Sigmoid colon (tissue), 7 donors: ENCODE measurements around the gene SLC17A8. TPM values are rescaled to one million over a fixed set of nuclear protein-coding genes. Genes with fewer than 3 reads are reported as not detected.

Experiments
- DNase-seq: peaks from one replicate; pipeline ENCODE4 v3.0.0-alpha.2; 2019
- H3K27ac ChIP-seq, 4 donors: fragments of 200-600 bp; sonication (generic); one replicate each; pipeline ENCODE4 v1.5.1; 2016 to 2019; ENCODE audit warnings: mild to moderate bottlenecking in 1 of 4
- H3K27me3 ChIP-seq, 3 donors: fragments of 200-600 bp; sonication (generic); one replicate each; pipeline ENCODE4 v1.5.1; 2019; ENCODE audit warnings: mild to moderate bottlenecking in 1 of 3
- H3K36me3 ChIP-seq, 4 donors: fragments of 200-600 bp; sonication (generic); one replicate each; pipeline ENCODE4 v1.5.1; 2016 to 2019
- H3K4me1 ChIP-seq, 4 donors: fragments of 200-600 bp; sonication (generic); one replicate each; pipeline ENCODE4 v1.5.1; 2017 to 2019
- H3K4me3 ChIP-seq, 4 donors: fragments of 200-600 bp; sonication (generic); one replicate each; pipeline ENCODE4 v1.5.1; 2017 to 2019; ENCODE audit warnings: mild to moderate bottlenecking in 2 of 4, moderate library complexity in 1 of 4
- H3K9me3 ChIP-seq, 4 donors: fragments of 200-600 bp in 3 of 4; sonication (generic) in 3 of 4; one replicate each; pipeline versions ENCODE4 v1.5.1 to v1.6.1; 2013 to 2019
- EP300 ChIP-seq, 4 donors: sonication (generic); formaldehyde crosslinking; IDR thresholded peaks; one replicate each; pipeline ENCODE4 v1.6.1; 2017; ENCODE audit warnings: antibody characterized with exemption in 4 of 4
- POLR2A ChIP-seq, 2 donors: fragments of 450-650 bp; IDR thresholded peaks; one replicate each; pipeline ENCODE4 v1.6.1; 2016; ENCODE audit warnings: antibody characterized with exemption in 2 of 2, mild to moderate bottlenecking in 2 of 2, moderate library complexity in 2 of 2
- POLR2AphosphoS5 ChIP-seq, 4 donors: sonication (generic); formaldehyde crosslinking; IDR thresholded peaks; one replicate each; pipeline ENCODE4 v1.6.1; 2017; ENCODE audit warnings: antibody characterized with exemption in 4 of 4
- WGBS, 2 donors: extraction: QIAGEN DNeasy Blood & Tissue Kit; methylation state at CpG; one replicate each; pipeline ENCODE4 v1.1.7; 2013; 5-methylcytosine and 5-hydroxymethylcytosine counted together
- intact Hi-C: fragments of 100-400 bp; cut with DNase I; formaldehyde crosslinking; loops from one replicate; pipeline ENCODE4 v1.15.1; 2023
- polyA plus RNA-seq, 3 donors: library from polyadenylated mRNA; stranded (reverse); fragments of 200-250 nt; gene quantifications; one replicate each; pipeline ENCODE4 v1.2.3, GENCODE V29; 2013
- total RNA-seq, 4 donors: library from RNA; depleted of rRNA; stranded (reverse); fragments of >200 nt; gene quantifications; one replicate each; pipeline ENCODE4 v1.1.0, GENCODE V29; 2016
- TF ChIP-seq, protein P1 (sequence below), 4 experiments: fragments of 450-650 bp in 3 of 4; fragments of 200-600 bp in 1 of 4; IDR thresholded peaks; one replicate each; pipeline ENCODE4 v1.5.1; 2016 to 2019; ENCODE audit warnings: antibody characterized with exemption in 4 of 4, mild to moderate bottlenecking in 3 of 4, moderate library complexity in 2 of 4
- donor health status: healthy with polysubstance abuse.
- donor health status: Bipolar disorder and iron deficiency.
- donor health status: healthy.

The SLC17A8 gene
- total and polyA plus RNA-seq, 7 donors, result 0.60 to 2.3 (median 0.90) TPM; not detected in 4

DNA sequence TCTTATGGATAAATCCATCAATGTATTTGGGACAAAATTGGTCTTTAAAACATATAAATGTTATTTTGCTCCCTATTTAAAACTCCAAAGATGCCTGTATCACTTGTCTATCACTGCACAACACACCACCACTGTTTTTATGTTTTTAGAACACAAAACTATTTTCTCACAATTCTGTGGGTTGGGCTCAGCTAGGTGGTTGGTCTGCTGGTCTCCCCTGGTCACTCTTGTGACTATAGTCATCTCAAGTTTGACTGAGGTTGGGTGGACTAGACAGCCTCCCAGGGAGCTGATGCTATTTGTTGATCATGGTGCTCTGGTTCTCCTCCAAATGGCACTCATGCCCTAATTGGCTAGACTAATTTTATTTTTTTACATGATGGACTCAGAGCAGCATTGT lies 77.3 kb downstream of the SLC17A8 start:
- peak overlapping the region in 1 of 4 donors; percentile 37 for H3K27ac ChIP-seq

DNA sequence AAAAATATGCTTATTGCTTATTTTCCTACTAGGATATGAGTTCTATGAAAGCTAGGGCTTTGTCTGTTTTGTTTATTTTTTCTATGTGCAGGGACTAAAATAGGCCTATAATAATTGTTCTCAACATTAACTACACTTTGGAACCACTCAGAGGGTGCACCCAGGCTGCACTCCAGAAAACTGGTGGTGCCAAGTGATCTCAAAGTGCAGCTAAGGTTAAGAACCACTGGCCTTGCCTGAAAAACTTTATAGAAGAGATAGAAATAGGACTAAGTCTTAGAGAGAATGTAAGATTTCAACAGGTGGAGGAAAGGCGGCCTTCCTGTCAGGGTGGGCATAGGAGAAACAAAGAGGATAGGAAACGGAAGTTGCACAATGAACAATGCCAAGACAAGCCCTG lies 79.1 kb downstream of the SLC17A8 start:
- TF ChIP-seq, protein P1, sequence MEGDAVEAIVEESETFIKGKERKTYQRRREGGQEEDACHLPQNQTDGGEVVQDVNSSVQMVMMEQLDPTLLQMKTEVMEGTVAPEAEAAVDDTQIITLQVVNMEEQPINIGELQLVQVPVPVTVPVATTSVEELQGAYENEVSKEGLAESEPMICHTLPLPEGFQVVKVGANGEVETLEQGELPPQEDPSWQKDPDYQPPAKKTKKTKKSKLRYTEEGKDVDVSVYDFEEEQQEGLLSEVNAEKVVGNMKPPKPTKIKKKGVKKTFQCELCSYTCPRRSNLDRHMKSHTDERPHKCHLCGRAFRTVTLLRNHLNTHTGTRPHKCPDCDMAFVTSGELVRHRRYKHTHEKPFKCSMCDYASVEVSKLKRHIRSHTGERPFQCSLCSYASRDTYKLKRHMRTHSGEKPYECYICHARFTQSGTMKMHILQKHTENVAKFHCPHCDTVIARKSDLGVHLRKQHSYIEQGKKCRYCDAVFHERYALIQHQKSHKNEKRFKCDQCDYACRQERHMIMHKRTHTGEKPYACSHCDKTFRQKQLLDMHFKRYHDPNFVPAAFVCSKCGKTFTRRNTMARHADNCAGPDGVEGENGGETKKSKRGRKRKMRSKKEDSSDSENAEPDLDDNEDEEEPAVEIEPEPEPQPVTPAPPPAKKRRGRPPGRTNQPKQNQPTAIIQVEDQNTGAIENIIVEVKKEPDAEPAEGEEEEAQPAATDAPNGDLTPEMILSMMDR (IDR thresholded peaks at IDR 0.05), result no peak
- TF ChIP-seq POLR2AphosphoS5 (IDR thresholded peaks at IDR 0.05) (peak in 1 of 4 donors; percentile 29), POLR2A (IDR thresholded peaks at IDR 0.05) (no peak), EP300 (IDR thresholded peaks at IDR 0.05) (no peak)
- Histone ChIP-seq H3K4me1 (peaks cover 0 to 26% (median 6%) of the 10 kb centered on the region in 4 donors), H3K9me3 (no peaks in the 10 kb centered on the region), H3K36me3 (no peaks in the 10 kb centered on the region), H3K27me3 (no peaks in the 10 kb centered on the region), H3K27ac (no peak overlapping the region), H3K4me3 (no peak overlapping the region)
- 63 to 82% methylated on average over 2 of the region's 2 CpGs for WGBS, 2 donors
- intact Hi-C loops, result no loop called here
- no peak for DNase-seq

More for the DNA sequence above, 77.3 kb downstream of the SLC17A8 start:
- Histone ChIP-seq H3K4me1 (peaks cover 0 to 26% (median 6%) of the 10 kb centered on the region in 4 donors), H3K27me3 (no peaks in the 10 kb centered on the region), H3K4me3 (no peak overlapping the region), H3K9me3 (no peaks in the 10 kb centered on the region), H3K36me3 (no peaks in the 10 kb centered on the region)
- TF ChIP-seq POLR2AphosphoS5 (IDR thresholded peaks at IDR 0.05), result no peak
- no peak for TF ChIP-seq POLR2A (IDR thresholded peaks at IDR 0.05)
- TF ChIP-seq EP300 (IDR thresholded peaks at IDR 0.05), result no peak
- TF ChIP-seq, protein P1 (IDR thresholded peaks at IDR 0.05), result no peak
- intact Hi-C loops, result no loop called here
- DNase-seq, result no peak

DNA sequence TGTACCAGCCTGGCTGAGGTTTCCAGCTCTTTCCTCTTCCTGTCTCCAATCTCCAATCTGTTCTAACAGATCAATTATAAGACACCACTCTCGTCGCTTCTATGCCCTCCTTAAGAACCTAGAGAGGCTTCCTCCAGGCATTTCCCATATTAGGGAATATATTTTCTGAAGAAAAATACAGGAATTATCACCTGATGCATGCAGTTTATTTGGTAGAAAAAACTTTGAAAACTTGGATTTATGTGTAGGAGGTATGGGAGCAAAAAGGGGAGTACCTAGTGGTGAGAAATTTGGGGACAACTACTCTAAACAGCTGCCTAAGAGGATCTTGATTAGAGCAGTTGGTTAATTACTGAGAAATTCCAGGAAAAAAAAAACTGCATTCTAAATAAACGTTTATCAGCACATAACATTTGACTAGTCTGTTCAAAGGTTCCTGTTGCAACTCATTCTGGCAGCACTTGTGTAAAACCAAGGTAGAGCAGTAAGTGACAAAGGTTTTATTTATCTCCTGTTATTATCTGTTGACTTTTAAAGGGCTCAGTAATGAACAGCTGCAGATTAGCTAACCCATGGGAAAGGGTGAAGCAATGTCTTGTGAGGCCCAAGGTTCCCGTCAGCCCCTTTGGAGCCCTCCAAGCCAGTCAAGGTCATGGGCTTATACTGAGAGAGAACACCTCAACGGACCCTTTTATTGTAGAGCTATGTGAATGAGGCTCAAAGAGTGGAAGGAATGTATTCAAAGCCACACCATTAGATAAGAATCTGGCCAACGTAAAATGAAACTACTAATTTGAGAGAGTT lies 80.4 kb downstream of the SLC17A8 start:
- Histone ChIP-seq H3K27me3 (no peaks in the 10 kb centered on the region), H3K9me3 (no peaks in the 10 kb centered on the region), H3K36me3 (no peaks in the 10 kb centered on the region), H3K27ac (no peak overlapping the region), H3K4me3 (no peak overlapping the region), H3K4me1 (peaks cover 0 to 26% (median 6%) of the 10 kb centered on the region in 4 donors)
- intact Hi-C loops, result no loop called here
- WGBS, 2 donors, result 29 to 54% methylated on average over 6 of the region's 6 CpGs
- TF ChIP-seq POLR2AphosphoS5 (IDR thresholded peaks at IDR 0.05) (no peak), EP300 (IDR thresholded peaks at IDR 0.05) (no peak), POLR2A (IDR thresholded peaks at IDR 0.05) (no peak)
- TF ChIP-seq, protein P1 (IDR thresholded peaks at IDR 0.05), result no peak
- no peak for DNase-seq

DNA sequence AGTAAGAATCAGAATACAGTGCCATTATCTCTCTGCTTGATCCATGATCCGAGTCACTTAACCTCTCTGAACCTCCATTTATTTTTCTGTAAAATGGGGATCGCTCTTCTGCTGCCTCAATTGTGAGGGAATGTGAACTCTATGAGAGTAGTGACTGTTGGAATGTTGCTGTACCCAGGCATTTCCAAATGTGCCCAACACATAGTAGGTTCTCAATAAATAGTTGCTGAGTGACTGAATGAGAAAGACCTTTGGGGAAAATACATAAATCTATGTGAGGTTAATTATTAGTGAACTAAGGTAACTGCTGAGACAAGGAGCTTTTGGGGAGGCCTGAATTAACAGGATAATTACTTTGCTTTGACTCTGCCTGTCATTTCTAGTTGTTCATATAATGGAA lies 82.9 kb downstream of the SLC17A8 start:
- DNase-seq, result no peak
- intact Hi-C loops, result no loop called here
- Histone ChIP-seq H3K4me1 (peaks cover 0 to 23% (median 3%) of the 10 kb centered on the region in 4 donors), H3K27me3 (no peaks in the 10 kb centered on the region), H3K27ac (no peak overlapping the region), H3K4me3 (no peak overlapping the region), H3K36me3 (no peaks in the 10 kb centered on the region), H3K9me3 (no peaks in the 10 kb centered on the region)
- no peak for TF ChIP-seq POLR2A (IDR thresholded peaks at IDR 0.05)
- no peak for TF ChIP-seq EP300 (IDR thresholded peaks at IDR 0.05)
- TF ChIP-seq, protein P1 (IDR thresholded peaks at IDR 0.05), result no peak
- TF ChIP-seq POLR2AphosphoS5 (IDR thresholded peaks at IDR 0.05), result no peak
- 86 to 95% methylated on average over 2 of the region's 2 CpGs for WGBS, 2 donors
